Activated CD4-positive, alpha-beta T cell treated with anti-CD3 and anti-CD28 coated beads for 36 hours (primary cell): ENCODE measurements around the gene ADORA2A. TPM values are rescaled to one million over a fixed set of nuclear protein-coding genes. Genes with fewer than 3 reads are reported as not detected.
"Not testable (repeated sequence)": the region's sequence is repeated elsewhere in the genome, so short reads cannot be mapped to it uniquely, and the experiment has no call there.

ENCODE experiments used
- ATAC-seq: fragments of 200-7000 bp; cut with Tn5 transposase; one replicate; pipeline ENCODE4 v1.10.0; 2021; ENCODE audit warnings: mild to moderate bottlenecking, moderate library complexity
- CTCF ChIA-PET: fragments of 350-600 bp; sonication (Branson Sonifier 250); formaldehyde crosslinking; loops from one replicate; lab custom pipeline; 2021; ENCODE audit warnings: antibody characterized with exemption; lab: Charles Lee
- POLR2A ChIA-PET: fragments of 350-600 bp; sonication (Branson Sonifier 250); formaldehyde crosslinking; loops from one replicate; lab custom pipeline; 2021; ENCODE audit warnings: antibody characterized with exemption, inconsistent platforms; lab: Charles Lee
- DNase-seq: peaks from one replicate; pipeline ENCODE4 v3.0.0-alpha.2; 2020
- H3K27ac Mint-ChIP-seq: one replicate; pipeline ENCODE4 v1.8.0; 2021; ENCODE audit warnings: mixed read lengths
- H3K27me3 Mint-ChIP-seq: one replicate; pipeline ENCODE4 v1.8.0; 2021; ENCODE audit warnings: mixed read lengths
- H3K36me3 Mint-ChIP-seq: one replicate; pipeline ENCODE4 v1.8.0; 2021; ENCODE audit warnings: low read depth, mixed read lengths
- H3K4me1 Mint-ChIP-seq: one replicate; pipeline ENCODE4 v1.8.0; 2021; ENCODE audit warnings: mixed read lengths
- H3K4me3 Mint-ChIP-seq: one replicate; pipeline ENCODE4 v1.8.0; 2021; ENCODE audit warnings: mild to moderate bottlenecking, moderate library complexity, mixed read lengths
- H3K9me3 Mint-ChIP-seq: one replicate; pipeline ENCODE4 v1.8.0; 2021; ENCODE audit warnings: low read depth, mixed read lengths
- intact Hi-C, 2 experiments: fragments of 100-400 bp; cut with DNase I in 1 of 2; cut with micrococcal nuclease in 1 of 2; formaldehyde crosslinking; loops; one replicate each; pipeline versions ENCODE4 v1.14.2 to v1.15.1; 2022 to 2024; cut with DNase I, micrococcal nuclease
- total RNA-seq, 2 experiments: library from RNA; stranded (reverse); gene quantifications; one replicate each; pipeline ENCODE4 v1.2.3, GENCODE V29; 2021

ADORA2A gene
- total RNA-seq, 2 experiments from 2014 or later = 30.6 to 31.3 TPM

GRCh38 chr22:24489011-24489410 is 61.6 kb downstream of the ADORA2A start:
- no peak for ATAC-seq
- Mint-ChIP-seq H3K4me1 (peaks cover 17% of the 10 kb centered on the region), H3K36me3 (no peaks in the 10 kb centered on the region), H3K27ac (no peak overlapping the region), H3K27me3 (peaks cover 10% of the 10 kb centered on the region), H3K9me3 (no peaks in the 10 kb centered on the region), H3K4me3 (no peak overlapping the region)
- CTCF ChIA-PET = no interaction called here
- POLR2A ChIA-PET = no interaction called here
- DNase-seq = no peak
- intact Hi-C loops = loop anchor here (5.0 kb wide), 1 partner anchor 217 kb away; the partner anchor contains the start of gene SPECC1L (in 2 of the 2)

GRCh38 chr22:24489434-24489833 is 62.0 kb downstream of the ADORA2A start:
- H3K4me1 Mint-ChIP-seq = peaks cover 17% of the 10 kb centered on the region
- ATAC-seq, H3K9me3 Mint-ChIP-seq, H3K27ac Mint-ChIP-seq, H3K36me3 Mint-ChIP-seq, CTCF ChIA-PET, H3K4me3 Mint-ChIP-seq, DNase-seq, POLR2A ChIA-PET: not testable (repeated sequence)
- intact Hi-C loops = loop anchor here (5.0 kb wide), 1 partner anchor 217 kb away; the partner anchor contains the start of gene SPECC1L (in 2 of the 2)
- peaks cover 11% of the 10 kb centered on the region for H3K27me3 Mint-ChIP-seq

Other genes starting within 250 kb of the ADORA2A start
- gene SUSD2, start 246.1 kb upstream of the ADORA2A start, total RNA-seq = under 1 TPM; 0.65 to 0.80 TPM
- under 1 TPM in 1 of 2 experiments, not detected in 1; 0.04 TPM for gene GGT5, start 182.5 kb upstream of the ADORA2A start, total RNA-seq
- 10 to 100 TPM; 31.5 to 38.2 TPM for gene SPECC1L, start 156.8 kb upstream of the ADORA2A start, total RNA-seq
- under 1 TPM; 0.16 to 0.28 TPM for gene UPB1, start 67.7 kb downstream of the ADORA2A start, total RNA-seq
- 100 to 1,000 TPM; 109 to 124 TPM for gene GUCD1, start 127.5 kb downstream of the ADORA2A start, total RNA-seq
- 100 to 1,000 TPM; 156 to 232 TPM for gene SNRPD3, start 128.4 kb downstream of the ADORA2A start, total RNA-seq
- under 1 TPM; 0.56 to 0.98 TPM for gene LRRC75B, start 165.5 kb downstream of the ADORA2A start, total RNA-seq
- 10 to 100 TPM; 32.4 to 34.9 TPM for gene GGT1, start 175.6 kb downstream of the ADORA2A start, total RNA-seq